Left colon (tissue), 2 donors: ENCODE data around the gene SRPK2. TPM values are rescaled to one million over a fixed set of nuclear protein-coding genes. Genes with fewer than 3 reads are reported as not detected.

ENCODE experiments used
- ATAC-seq: fragments of 200-7000 bp; cut with Tn5 transposase; one replicate; pipeline ENCODE4 v1.9.1; 2020; ENCODE audit warnings: mild to moderate bottlenecking, moderate library complexity
- DNase-seq, 2 donors: peaks; one replicate each; pipeline ENCODE4 v3.0.0-alpha.2; 2020
- intact Hi-C, 2 donors: fragments of 100-400 bp; cut with DNase I in 1 of 2; cut with micrococcal nuclease in 1 of 2; formaldehyde crosslinking; loops; one replicate each; pipeline versions ENCODE4 v1.11.2 to v1.14.0; 2022; cut with DNase I, micrococcal nuclease
- total RNA-seq, 2 donors: library from RNA; stranded (reverse); fragmentation: NEBNext Ultra II Directional; extraction: Animal tissue kit (Norgen Biotek cat#: 25700); gene quantifications; one replicate each; pipeline ENCODE4 v1.2.1, GENCODE V29; 2021
- donor health status: DM: no; HTN: no; CAD: no.
- donor health status: DM: yes; HTN: yes; CAD: no.

SRPK2 gene
- total RNA-seq, 2 donors from 2014 or later = 32.8 to 35.0 TPM

GRCh38 chr7:105133358-105133757 lies 255.4 kb downstream of the SRPK2 start:
- no peak for DNase-seq
- no peak for ATAC-seq
- intact Hi-C loops = no loop called here

DNA sequence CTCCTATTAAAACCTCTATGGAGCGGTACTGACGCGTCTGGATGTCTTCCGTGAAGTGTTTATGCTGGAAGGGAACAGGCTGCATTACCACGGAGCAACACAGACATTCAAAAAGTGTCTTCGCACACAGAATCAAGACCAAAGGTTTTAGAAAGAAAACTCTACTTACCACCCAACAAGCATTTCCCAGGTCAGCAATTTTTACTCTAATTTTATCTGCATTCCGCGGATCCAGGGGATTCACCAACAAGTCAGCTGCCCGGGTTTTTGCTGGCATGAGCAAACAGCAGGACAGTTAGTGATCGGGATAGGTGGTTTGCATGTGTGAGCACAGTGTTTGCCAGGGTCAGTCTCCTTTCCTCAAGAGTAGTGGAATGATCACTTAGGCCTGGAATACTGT lies 255.9 kb downstream of the SRPK2 start:
- no peak for DNase-seq
- intact Hi-C loops = no loop called here
- ATAC-seq = no peak

GRCh38 chr7:105132335-105132734 lies 256.4 kb downstream of the SRPK2 start:
- DNase-seq = no peak
- no peak for ATAC-seq
- intact Hi-C loops = no loop called here

DNA sequence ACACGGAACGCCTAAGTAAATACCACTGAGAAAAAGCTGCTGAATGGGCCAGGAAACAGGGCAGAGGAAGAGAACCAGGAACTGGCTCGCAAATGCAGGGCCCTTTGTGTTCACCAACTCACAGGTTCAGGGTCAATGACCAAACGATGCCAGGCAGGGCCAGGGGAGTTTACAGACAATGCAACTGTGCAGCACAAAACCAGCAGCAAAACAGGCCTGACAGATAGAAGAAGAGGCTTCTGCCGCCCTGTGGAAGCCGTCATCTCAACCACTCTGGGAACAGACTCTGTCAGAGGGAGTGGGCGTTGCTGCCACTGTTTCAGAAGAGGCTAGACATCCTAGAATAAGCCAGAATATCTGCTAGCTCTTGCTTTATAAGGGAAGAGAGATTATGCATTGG lies 256.8 kb downstream of the SRPK2 start:
- intact Hi-C loops = no loop called here
- DNase-seq = no peak
- no peak for ATAC-seq

DNA sequence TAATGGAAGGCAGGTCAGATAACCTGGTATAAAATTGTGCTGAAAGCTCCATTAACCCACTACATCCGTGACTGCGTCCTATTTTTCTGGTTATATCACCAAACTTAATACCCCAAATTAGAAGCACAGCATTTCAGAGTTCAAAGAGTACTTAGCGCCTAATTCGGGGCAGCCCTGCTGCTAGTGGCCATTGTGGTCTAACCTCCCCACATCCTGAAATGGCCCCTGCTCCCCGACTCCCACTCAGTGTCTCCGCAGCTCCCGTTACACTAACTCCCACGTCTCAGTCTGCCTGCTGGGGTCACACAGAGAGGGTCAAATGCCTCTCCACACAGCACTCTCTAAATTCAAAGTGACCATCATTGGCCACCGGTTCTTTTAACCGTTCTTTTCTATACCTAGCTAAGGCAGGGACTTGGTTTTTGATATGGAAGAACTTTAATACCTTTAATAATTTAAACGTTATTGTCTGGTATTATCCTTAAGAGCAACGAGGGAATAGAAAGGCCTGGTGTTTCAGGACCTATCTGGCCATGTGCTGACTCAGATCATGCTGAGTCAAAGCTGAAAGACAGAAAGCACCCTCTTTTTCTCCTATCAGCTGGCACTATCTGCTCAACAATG lies 257.6 kb downstream of the SRPK2 start:
- intact Hi-C loops = no loop called here
- ATAC-seq = no peak

DNA sequence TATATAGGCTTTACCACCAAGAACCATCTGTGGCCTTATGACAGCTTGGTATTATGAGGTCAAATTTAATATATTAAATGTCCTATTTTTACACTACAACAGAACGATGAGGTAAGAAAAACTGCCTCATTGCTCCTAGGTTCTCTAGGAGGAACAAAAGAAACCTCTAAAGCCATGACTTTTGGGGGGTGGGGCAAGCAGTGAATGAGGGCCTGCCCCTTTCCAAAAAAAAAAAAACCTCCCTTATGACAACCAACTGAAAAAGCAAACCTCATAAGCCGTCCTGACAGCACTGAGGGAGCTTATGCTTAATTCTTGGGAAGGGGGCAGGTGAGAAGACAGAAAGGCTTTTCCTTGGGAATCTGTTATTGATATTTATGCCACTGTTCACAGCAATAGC lies 258.1 kb downstream of the SRPK2 start:
- no peak for ATAC-seq
- intact Hi-C loops = no loop called here
- no peak for DNase-seq

More for the DNA sequence above, 257.6 kb downstream of the SRPK2 start:
- DNase-seq = no peak

DNA sequence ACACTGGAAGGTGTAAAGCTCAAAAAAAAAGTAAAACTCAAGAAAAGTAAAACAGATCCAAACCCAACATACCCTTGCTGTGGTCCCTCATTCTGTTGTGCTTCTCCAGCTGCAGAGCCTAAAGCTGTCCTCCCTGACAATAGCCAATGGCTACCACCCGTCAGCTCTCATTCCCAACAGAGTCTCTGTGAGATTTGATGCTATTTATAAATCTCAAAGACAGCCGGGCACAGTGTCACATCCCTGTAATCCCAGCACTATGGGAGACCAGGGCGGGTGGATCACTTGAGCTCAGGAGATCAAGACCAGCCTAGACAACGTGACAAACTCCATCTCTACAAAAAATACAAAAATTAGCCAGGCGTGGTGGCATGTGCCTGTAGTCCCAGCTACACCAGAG lies 258.7 kb downstream of the SRPK2 start:
- intact Hi-C loops = no loop called here

DNA sequence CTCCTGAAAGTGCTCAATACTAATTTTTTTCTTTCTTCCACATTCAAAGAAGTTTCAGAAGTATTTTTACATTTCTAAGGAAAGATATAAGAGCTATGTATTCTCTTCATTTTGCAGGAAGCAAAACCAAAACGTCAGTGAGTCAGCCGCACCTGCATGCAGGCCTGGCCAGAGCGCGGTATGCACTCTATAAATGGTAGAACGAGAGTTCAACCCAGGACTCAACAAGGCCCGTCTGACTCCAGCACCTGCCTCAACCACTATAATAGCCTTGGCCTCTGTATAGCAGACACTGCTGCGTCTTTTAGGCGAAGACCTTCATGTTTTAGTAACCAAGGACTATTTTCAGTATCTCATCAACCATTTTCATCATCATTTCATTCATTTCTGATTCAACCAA lies 261.5 kb downstream of the SRPK2 start:
- DNase-seq (no peak), ATAC-seq (no peak)
- intact Hi-C loops = no loop called here

More for the DNA sequence above, 258.7 kb downstream of the SRPK2 start:
- DNase-seq = no peak
- no peak for ATAC-seq

DNA sequence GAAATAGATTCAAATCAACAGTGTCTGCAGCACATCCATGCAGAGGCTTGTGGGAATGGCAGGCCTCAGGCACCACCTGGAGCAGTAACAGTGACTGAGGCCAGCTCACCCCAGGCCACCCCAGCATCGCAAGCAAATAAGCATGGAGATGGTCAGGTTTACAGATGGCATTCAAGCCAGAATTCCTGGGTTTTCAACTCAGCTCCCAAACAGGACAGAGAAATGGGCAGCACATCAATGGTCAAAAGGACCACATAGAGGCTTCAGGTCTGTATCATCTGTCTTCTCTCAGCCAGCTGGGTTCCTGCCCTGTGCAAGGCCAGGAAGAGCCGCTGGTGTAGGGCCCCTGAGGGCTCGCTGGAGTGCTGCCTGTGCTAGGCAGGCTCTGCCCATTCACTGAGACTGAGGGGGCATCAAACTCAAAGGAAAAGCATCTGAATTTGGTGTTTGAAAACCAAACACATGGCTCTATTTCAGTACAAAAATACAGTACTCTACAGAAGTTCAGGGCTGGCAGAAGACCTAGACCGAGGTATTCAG lies 262.2 kb downstream of the SRPK2 start:
- intact Hi-C loops = no loop called here
- DNase-seq (no peak), ATAC-seq (no peak)

- DNase-seq (no peak), ATAC-seq (no peak)
- intact Hi-C loops = no loop called here
Observed at GRCh38 chr7:105125745-105126144, 263.0 kb downstream of the SRPK2 start.

DNA sequence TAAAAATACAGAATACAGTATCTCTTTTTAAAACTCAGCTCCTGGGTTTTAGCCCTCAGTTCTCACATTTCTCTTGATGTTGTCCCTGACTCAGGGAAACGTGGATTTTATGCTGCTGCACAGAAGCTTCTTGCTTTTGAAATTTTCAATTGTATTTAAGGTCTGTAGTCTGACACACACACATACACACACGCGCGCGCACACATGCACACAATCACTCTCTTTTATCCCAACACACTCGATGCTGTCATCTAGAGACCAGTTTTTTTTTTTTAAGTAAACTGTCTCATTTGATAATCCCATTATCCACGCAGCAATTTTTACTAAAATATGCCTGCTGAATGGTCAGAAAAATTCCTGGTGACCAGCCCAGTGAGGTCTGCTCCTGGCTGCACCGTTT lies 266.1 kb downstream of the SRPK2 start:
- DNase-seq = no peak
- intact Hi-C loops = no loop called here
- ATAC-seq = no peak

GRCh38 chr7:105118612-105119600 lies 269.8 kb downstream of the SRPK2 start:
- ATAC-seq (peak; percentile 17), DNase-seq (no peak)
- intact Hi-C loops = no loop called here

DNA sequence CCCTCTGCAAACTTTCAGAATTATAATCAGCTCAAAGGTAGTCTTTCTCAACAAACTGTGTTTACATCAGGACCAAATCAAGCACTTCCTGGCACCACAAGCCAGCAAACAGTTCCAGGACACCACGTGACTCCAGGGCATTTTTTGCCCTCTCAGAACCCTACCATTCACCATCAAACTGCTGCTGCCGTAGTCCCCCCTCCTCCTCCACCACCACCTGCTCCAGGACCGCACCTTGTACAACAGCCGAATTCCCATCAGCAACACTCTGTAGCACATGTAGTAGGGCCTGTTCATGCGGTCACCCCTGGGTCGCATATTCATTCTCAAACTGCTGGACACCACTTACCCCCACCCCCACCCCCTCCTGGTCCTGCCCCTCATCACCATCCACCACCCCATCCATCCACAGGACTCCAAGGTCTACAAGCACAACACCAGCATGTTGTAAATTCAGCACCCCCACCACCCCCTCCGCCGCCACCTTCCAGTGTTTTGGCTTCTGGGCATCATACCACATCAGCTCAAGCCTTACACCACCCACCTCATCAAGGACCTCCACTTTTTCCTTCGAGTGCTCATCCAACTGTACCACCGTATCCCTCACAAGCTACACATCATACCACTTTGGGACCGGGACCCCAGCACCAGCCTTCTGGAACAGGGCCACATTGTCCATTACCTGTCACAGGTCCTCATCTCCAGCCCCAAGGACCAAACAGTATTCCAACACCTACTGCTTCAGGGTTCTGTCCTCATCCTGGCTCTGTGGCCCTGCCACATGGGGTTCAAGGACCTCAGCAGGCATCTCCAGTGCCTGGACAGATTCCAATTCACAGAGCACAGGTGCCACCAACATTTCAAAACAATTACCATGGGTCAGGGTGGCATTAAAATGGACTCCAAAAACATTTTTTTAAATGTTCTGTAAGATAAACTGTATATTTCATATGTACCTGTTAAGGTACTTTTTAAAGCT lies 276.0 kb downstream of the SRPK2 start:
- ATAC-seq = peak; percentile 25
- intact Hi-C loops = no loop called here
- no peak for DNase-seq

DNA sequence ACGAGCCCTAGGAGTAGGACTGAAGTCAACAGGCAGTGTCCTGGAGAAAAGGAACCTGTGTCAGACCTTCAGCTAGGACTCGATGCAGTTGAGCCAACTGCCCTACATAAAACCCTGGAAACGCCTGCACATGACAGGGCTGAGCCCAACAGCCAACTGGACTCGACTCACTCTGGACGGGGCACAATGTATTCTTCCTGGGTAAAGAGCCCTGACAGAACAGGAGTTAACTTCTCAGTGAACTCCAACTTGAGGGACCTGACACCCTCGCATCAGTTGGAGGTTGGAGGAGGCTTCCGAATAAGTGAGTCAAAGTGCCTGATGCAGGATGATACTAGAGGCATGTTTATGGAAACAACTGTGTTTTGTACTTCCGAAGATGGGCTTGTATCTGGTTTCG lies 281.3 kb downstream of the SRPK2 start:
- intact Hi-C loops = no loop called here
- DNase-seq (no peak), ATAC-seq (no peak)

DNA sequence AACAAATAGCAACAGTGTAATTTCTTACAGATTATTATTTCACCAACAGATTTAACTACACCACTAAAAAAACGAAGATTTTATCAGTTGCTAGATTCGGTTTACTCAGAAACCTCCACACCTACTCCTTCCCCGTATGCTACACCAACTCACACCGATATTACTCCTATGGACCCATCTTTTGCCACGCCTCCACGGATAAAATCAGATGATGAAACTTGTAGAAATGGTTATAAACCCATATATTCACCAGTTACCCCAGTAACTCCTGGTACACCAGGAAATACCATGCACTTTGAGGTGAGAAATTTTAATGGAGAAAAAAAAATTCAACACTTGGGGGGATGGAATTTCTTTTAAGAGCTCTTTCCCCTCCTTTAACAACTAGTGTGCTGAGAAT lies 282.2 kb downstream of the SRPK2 start:
- ATAC-seq (no peak), DNase-seq (no peak)
- intact Hi-C loops = no loop called here

DNA sequence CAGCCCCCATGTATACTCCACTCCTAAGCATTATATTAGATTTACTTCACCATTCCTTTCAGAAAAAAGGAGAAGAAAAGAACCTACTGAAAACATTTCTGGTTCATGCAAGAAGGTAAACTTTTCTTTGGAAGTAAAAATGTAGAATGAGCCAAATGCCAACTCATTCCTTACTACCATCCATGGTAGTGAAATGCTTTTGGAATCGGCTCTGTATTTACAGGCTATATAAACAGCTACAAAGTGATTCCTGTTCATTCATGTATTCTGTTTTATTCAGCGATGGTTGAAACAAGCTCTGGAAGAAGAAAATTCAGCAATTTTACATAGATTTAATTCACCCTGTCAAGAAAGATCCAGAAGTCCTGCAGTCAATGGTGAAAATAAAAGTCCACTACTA lies 283.1 kb downstream of the SRPK2 start:
- intact Hi-C loops = no loop called here
- DNase-seq (no peak), ATAC-seq (no peak)

- DNase-seq = no peak
- intact Hi-C loops = no loop called here
- ATAC-seq = no peak
Observed at GRCh38 chr7:105102557-105103352, 286.0 kb downstream of the SRPK2 start.

GRCh38 chr7:105101864-105102263 lies 286.9 kb downstream of the SRPK2 start:
- DNase-seq (no peak), ATAC-seq (no peak)
- intact Hi-C loops = no loop called here
